K562 (cell line): Measurements from ENCODE around the gene METTL22. TPM values are rescaled to one million over a fixed set of nuclear protein-coding genes. Genes with fewer than 3 reads are reported as not detected.
A peak's percentile ranks its signal among the peaks of the same experiment; 100 is the strongest.

Experiments
- MAFG ChIP-seq: fragments of 450-650 bp; conservative IDR thresholded peaks from 2 replicates; pipeline ENCODE4 v1.6.1; 2016; ENCODE audit warnings: missing genetic modification characterization, missing compliant biosample characterization
- NELFE ChIP-seq: IDR thresholded peaks from 2 replicates; pipeline ENCODE4 v1.6.1; 2011; ENCODE audit warnings: mild to moderate bottlenecking; ENCODE audit not compliant: insufficient read depth, insufficient read length
- RBM17 ChIP-seq: fragments of 200-400 bp; formaldehyde crosslinking; IDR thresholded peaks from 2 replicates; pipeline ENCODE4 v1.6.1; 2017; ENCODE audit warnings: low read depth, mild to moderate bottlenecking, low read length, borderline replicate concordance
- ZNF282 ChIP-seq: sonication (generic); formaldehyde crosslinking; IDR thresholded peaks from 2 replicates; pipeline ENCODE4 v1.8.1; 2023; ENCODE audit warnings: missing genetic modification reagents
- polyA plus RNA-seq, 8 experiments: library from polyadenylated mRNA; depleted of rRNA in 4 of 8; stranded (reverse) in 5 of 8; unstranded in 3 of 8; fragments of >200 nt; fragmentation: Nextera tagmentation in 2 of 8; fragmentation: Illumina TruSeq in 1 of 8; extraction: Ambion mirVana in 2 of 8; extraction: Trizol in 1 of 8; gene quantifications; 2 replicates each; pipeline versions ENCODE4 v1.2.1 to v1.2.3, GENCODE V29; 2011 to 2014; ENCODE audit warnings: inconsistent platforms in 1 of 8, missing spikeins in 1 of 8
- total RNA-seq, 7 experiments: library from RNA; depleted of rRNA in 6 of 7; stranded (reverse); fragments of >200 nt in 6 of 7; fragmentation: Illumina TruSeq in 2 of 7; extraction: Trizol in 2 of 7; gene quantifications; 2 replicates each; pipeline versions ENCODE4 v1.2.1 to v1.2.3, GENCODE V29; 2011 to 2021; ENCODE audit warnings: low replicate concordance in 1 of 7
- TF ChIP-seq, protein P1 (sequence below), 2 experiments: fragments of 450-650 bp; IDR thresholded peaks; 2 replicates each; pipeline ENCODE4 v1.6.1; 2016; ENCODE audit warnings: mild to moderate bottlenecking in 2 of 2, borderline replicate concordance in 1 of 2, low read depth in 1 of 2, moderate library complexity in 1 of 2
- TF ChIP-seq, protein P2 (sequence below): sonication (generic); formaldehyde crosslinking; IDR thresholded peaks from 2 replicates; pipeline ENCODE4 v1.8.1; 2023; ENCODE audit warnings: mild to moderate bottlenecking, missing genetic modification reagents

METTL22 gene
- total and polyA plus RNA-seq, 9 of the 15 experiments (the other 6 are each of a cell fraction or from before 2014, with no cell fraction given) = 6.9 to 33.2 (median 18.5) TPM

DNA sequence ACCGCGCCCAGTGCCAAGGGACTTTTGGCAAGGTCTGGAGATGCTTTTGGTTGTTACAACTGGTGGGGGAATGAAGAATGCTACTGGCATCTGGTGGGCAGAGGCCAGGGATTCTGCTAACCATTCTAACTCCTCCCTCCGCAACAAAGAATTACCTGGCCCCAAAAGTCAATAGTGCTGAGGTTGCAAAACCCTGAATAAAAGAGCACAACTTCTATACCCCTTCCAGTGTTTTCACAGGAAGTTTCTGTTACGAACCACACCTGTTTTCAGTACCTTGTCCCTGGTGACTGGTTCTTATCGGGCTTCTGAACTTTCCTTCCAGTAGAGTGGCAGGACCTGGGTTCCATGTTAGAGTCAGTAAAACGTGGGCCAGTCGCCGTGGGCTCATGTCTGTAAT is 70.2 kb downstream of the METTL22 start (continued):
- TF ChIP-seq, protein P1, sequence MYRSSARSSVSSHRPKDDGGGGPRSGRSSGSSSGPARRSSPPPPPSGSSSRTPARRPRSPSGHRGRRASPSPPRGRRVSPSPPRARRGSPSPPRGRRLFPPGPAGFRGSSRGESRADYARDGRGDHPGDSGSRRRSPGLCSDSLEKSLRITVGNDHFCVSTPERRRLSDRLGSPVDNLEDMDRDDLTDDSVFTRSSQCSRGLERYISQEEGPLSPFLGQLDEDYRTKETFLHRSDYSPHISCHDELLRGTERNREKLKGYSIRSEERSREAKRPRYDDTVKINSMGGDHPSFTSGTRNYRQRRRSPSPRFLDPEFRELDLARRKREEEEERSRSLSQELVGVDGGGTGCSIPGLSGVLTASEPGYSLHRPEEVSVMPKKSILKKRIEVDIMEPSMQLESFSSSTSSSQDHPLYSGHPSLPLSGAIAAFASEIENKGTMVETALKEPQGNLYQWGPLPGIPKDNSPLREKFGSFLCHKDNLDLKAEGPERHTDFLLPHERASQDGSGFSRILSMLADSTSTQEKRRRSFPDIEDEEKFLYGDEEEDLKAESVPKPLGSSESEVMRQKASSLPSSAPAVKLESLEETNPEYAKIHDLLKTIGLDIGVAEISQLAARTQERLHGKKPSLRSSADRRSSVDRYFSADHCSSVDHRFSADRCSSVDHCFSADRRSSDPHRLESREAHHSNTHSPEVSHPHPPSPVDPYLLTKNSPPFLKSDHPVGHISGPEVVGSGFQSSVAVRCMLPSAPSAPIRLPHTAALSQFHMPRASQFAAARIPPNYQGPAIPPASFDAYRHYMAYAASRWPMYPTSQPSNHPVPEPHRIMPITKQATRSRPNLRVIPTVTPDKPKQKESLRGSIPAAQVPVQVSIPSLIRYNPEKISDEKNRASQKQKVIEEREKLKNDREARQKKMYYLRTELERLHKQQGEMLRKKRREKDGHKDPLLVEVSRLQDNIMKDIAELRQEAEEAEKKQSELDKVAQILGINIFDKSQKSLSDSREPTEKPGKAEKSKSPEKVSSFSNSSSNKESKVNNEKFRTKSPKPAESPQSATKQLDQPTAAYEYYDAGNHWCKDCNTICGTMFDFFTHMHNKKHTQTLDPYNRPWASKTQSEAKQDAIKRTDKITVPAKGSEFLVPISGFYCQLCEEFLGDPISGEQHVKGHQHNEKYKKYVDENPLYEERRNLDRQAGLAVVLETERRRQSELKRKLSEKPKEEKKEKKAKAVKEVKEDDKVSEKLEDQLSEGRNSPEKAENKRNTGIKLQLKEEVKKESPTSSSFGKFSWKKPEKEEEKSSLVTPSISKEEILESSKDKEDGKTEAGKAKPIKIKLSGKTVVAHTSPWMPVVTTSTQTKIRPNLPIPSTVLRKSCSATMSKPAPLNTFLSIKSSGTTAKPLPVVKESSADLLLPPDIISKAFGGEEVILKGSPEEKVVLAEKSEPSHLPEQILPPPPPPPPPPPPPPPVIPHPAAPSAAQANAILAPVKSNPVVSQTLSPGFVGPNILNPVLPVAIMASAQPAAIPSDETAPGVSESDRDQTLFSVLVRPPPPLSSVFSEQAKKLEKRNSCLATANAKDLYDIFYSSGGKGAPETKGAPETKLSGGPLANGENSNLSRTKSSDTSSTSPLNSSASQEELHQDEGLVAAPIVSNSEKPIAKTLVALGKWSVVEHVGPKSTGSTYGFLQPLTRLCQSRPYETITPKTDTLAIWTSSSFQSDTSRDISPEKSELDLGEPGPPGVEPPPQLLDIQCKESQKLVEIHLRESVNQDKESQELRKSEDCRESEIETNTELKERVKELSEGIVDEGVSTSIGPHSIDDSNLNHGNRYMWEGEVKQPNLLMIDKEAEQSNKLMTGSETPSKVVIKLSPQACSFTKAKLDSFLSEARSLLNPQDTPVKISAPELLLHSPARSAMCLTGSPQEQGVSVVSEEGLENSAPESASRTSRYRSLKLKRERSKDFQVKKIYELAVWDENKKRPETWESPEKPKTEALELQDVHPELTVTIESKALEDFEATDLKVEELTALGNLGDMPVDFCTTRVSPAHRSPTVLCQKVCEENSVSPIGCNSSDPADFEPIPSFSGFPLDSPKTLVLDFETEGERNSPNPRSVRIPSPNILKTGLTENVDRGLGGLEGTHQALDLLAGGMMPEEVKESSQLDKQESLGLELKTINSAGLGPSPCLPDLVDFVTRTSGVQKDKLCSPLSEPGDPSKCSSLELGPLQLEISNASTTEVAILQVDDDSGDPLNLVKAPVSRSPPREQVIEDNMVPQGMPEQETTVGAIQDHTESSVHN (IDR thresholded peaks at IDR 0.05; ENCODE audit: borderline replicate concordance in 1 of 2, low read depth in 1 of 2) = no peak
- TF ChIP-seq, protein P2, sequence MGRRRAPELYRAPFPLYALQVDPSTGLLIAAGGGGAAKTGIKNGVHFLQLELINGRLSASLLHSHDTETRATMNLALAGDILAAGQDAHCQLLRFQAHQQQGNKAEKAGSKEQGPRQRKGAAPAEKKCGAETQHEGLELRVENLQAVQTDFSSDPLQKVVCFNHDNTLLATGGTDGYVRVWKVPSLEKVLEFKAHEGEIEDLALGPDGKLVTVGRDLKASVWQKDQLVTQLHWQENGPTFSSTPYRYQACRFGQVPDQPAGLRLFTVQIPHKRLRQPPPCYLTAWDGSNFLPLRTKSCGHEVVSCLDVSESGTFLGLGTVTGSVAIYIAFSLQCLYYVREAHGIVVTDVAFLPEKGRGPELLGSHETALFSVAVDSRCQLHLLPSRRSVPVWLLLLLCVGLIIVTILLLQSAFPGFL (CRISPR knock-in tag) = no peak
- no peak for TF ChIP-seq RBM17
- no peak for TF ChIP-seq ZNF282 (CRISPR knock-in tag)
- TF ChIP-seq NELFE = no peak
- peak; percentile 62 for TF ChIP-seq MAFG (tag)
